HEK293T (cell line): ENCODE results near the gene LAPTM4A.
"Not testable (repeated sequence)": the region's sequence is repeated elsewhere in the genome, so short reads cannot be mapped to it uniquely, and the experiment has no call there.

ENCODE experiments used
- CTCF ChIA-PET: fragments of 350-600 bp; formaldehyde crosslinking; extraction: SDS; loops from one replicate; lab custom pipeline; 2021; ENCODE audit warnings: antibody characterized with exemption, inconsistent platforms; lab: Yijun Ruan, JAX
- POLR2A ChIA-PET: fragments of 350-600 bp; formaldehyde crosslinking; extraction: SDS; loops from one replicate; lab custom pipeline; 2020; ENCODE audit warnings: antibody characterized with exemption, inconsistent platforms; lab: Yijun Ruan, JAX
- DNase-seq: peaks from one replicate; pipeline ENCODE4 v3.0.0; 2012; ENCODE audit warnings: mixed read lengths; ENCODE audit errors: extremely low spot score
- ARNT ChIP-seq: fragments of 450-650 bp; IDR thresholded peaks from 2 replicates; pipeline ENCODE4 v1.6.1; 2017; ENCODE audit warnings: mild to moderate bottlenecking
- BHLHE40 ChIP-seq: fragments of 450-650 bp; IDR thresholded peaks from 2 replicates; pipeline ENCODE4 v1.6.1; 2016; ENCODE audit warnings: mild to moderate bottlenecking, moderate library complexity, borderline replicate concordance
- CTBP1 ChIP-seq: fragments of 450-650 bp; IDR thresholded peaks from 2 replicates; pipeline ENCODE4 v1.6.1; 2016; ENCODE audit warnings: borderline replicate concordance
- ELF4 ChIP-seq: fragments of 450-650 bp; IDR thresholded peaks from 2 replicates; pipeline ENCODE4 v1.6.1; 2017; ENCODE audit warnings: antibody characterized with exemption
- FOXA1 ChIP-seq: fragments of 450-650 bp; IDR thresholded peaks from 2 replicates; pipeline ENCODE4 v1.6.1; 2016; ENCODE audit warnings: mild to moderate bottlenecking
- FOXK2 ChIP-seq: fragments of 450-650 bp; IDR thresholded peaks from 2 replicates; pipeline ENCODE4 v1.6.1; 2016; ENCODE audit warnings: mild to moderate bottlenecking
- FOXM1 ChIP-seq: fragments of 450-650 bp; IDR thresholded peaks from 2 replicates; pipeline ENCODE4 v1.6.1; 2017; ENCODE audit warnings: mild to moderate bottlenecking, borderline replicate concordance
- HDGF ChIP-seq: fragments of 450-650 bp; IDR thresholded peaks from 2 replicates; pipeline ENCODE4 v1.6.1; 2017; ENCODE audit warnings: antibody characterized with exemption, borderline replicate concordance
- L3MBTL2 ChIP-seq: fragments of 450-650 bp; conservative IDR thresholded peaks from 2 replicates; pipeline ENCODE4 v1.6.1; 2016; ENCODE audit warnings: mild to moderate bottlenecking
- LEF1 ChIP-seq: fragments of 450-650 bp; IDR thresholded peaks from 2 replicates; pipeline ENCODE4 v1.6.1; 2017; ENCODE audit warnings: mild to moderate bottlenecking, borderline replicate concordance
- NFRKB ChIP-seq: fragments of 450-650 bp; IDR thresholded peaks from 2 replicates; pipeline ENCODE4 v1.6.1; 2016; ENCODE audit warnings: mild to moderate bottlenecking, moderate library complexity
- PKNOX1 ChIP-seq: fragments of 450-650 bp; IDR thresholded peaks from 2 replicates; pipeline ENCODE4 v1.6.1; 2016
- SP1 ChIP-seq: fragments of 450-650 bp; IDR thresholded peaks from 2 replicates; pipeline ENCODE4 v1.6.1; 2017
- SUZ12 ChIP-seq: fragments of 450-650 bp; IDR thresholded peaks from 2 replicates; pipeline ENCODE4 v1.6.1; 2016; ENCODE audit warnings: mild to moderate bottlenecking
- TARDBP ChIP-seq: fragments of 450-650 bp; IDR thresholded peaks from 2 replicates; pipeline ENCODE4 v1.6.1; 2016
- ZNF384 ChIP-seq: fragments of 450-650 bp; IDR thresholded peaks from 2 replicates; pipeline ENCODE4 v1.6.1; 2016

Gene LAPTM4A

DNA sequence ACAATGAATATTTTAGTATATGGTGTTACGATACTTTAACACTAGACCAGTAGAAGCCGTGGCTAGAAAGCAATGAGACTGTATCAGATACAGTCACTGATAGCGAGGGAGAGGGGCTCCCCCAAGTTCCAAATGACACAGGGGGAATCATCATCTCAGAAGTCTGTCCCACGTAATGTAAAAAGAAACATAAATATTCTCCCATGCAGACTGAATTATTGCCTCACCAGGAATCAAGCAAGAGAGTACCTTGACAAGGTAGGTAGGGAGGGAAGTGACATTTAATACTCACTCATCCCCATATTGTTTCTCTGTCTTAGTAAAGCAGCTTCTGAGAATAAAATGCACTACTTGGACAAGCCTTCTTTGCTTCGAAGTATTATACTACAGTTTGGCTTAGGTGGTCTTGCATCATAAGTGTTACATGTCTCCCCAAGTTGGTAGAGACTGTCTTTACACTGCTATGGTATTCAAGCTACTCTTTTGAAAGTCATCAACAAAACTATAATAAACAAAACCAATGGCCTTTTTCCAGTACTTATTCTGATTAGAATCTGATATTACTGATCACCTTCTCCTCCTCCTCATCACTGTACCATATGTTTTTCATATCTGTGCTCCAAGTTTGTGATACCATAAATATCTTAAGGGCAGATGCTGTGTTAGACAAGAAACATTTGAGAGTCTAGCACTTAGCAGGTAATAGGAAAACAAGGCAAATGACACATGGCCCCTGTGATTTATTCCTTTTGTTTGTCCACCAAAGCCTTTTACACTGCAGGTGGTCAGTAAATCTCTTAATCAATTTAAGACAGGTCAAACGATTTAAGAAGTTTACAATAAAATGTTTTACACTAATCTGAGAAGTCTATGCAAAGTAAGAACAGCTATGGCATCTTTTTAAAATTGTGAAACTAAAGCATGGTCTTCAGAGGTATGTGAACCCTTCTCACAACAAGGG, 2.7 kb downstream of the LAPTM4A start:
- CTCF ChIA-PET = interaction anchor here (0.9 kb wide), 1 partner anchor 34 kb away, joined by 3 read pairs; no protein-coding TSS in a partner anchor
- TF ChIP-seq PKNOX1 (peak; percentile 83), FOXK2 (no peak)
- POLR2A ChIA-PET = interaction anchor here (0.6 kb wide), 1 partner anchor 54 kb away, joined by 3 read pairs; no protein-coding TSS in a partner anchor
- no peak for DNase-seq

- DNase-seq, POLR2A ChIA-PET: not testable (repeated sequence)
- CTCF ChIA-PET = interaction anchor here (0.9 kb wide), 2 partner anchors 48 to 52 kb away, joined by 3 read pairs; no protein-coding TSS in a partner anchor
These were observed 5.6 kb downstream of the LAPTM4A start for GRCh38 chr2:20045712-20046292.

GRCh38 chr2:20044778-20045177, 6.7 kb downstream of the LAPTM4A start:
- TF ChIP-seq PKNOX1 (no peak), FOXM1 (no peak), TARDBP (no peak), NFRKB (no peak), SUZ12 (no peak), BHLHE40 (no peak), LEF1 (no peak), ELF4 (no peak), FOXA1 (no peak), FOXK2 (no peak), CTBP1 (no peak), L3MBTL2 (no peak), HDGF (no peak), SP1 (no peak)
- ChIA-PET CTCF (interaction anchor here (0.6 to 0.9 kb wide), 4 partner anchors 30 to 99 kb away, joined by 3 read pairs; no protein-coding TSS in a partner anchor), POLR2A (interaction anchor here (0.5 kb wide), 1 partner anchor 13 kb away, joined by 3 read pairs; no protein-coding TSS in a partner anchor)
- DNase-seq = no peak

DNA sequence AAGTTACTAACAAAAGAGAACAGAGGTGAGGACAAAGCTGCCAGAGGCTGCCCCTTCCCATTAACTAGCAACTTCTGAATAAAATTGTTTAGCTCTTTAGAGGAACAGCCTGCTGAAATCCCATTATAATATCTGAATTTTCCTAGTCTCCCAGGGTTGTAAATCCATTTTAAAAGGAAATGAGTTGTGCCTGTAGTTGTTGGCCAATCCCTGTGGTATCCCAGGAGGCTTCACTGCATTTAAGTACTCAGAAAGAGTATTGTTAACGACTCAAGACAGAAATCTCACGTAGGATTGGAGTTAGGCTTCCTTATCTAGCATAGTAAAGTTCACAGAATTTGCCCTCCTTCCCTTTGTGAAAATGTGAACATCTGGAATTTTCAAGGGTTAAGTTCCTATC, 8.9 kb downstream of the LAPTM4A start:
- ChIA-PET POLR2A (interaction anchor here (1.9 kb wide), 1 partner anchor 9 kb away, joined by 7 read pairs; the partner anchor contains the start of gene LAPTM4A), CTCF (no interaction called here)
- no peak for DNase-seq
- no peak for TF ChIP-seq ARNT
- no peak for TF ChIP-seq LEF1
- no peak for TF ChIP-seq BHLHE40
- no peak for TF ChIP-seq L3MBTL2
- no peak for TF ChIP-seq ELF4
- TF ChIP-seq PKNOX1 = no peak

GRCh38 chr2:20040489-20041172, 10.8 kb downstream of the LAPTM4A start:
- TF ChIP-seq SP1 = no peak
- ChIA-PET CTCF (interaction anchor here (1.0 kb wide), 1 partner anchor 26 kb away, joined by 4 read pairs; no protein-coding TSS in a partner anchor), POLR2A (no interaction called here)
- DNase-seq = no peak

DNA sequence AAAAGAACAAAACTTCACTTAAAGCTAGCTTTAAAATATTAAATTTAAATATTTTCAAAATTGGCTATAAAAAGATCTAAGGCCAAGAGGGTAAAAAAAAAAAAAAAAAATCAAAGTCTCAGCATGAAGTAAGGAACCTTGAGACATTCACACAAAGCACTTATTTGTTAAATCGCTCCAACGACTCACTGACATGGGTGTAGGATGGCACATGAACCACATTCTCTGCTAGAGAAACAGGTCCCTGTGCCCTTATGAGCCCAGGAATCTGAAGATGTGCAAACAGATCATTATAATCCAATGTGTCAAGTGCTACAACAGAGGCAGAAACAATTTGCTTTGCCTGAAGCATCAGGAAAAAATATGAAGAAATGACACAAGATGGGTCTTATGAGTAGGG, 13.8 kb downstream of the LAPTM4A start:
- ChIA-PET POLR2A (interaction anchor here (1.6 kb wide), 1 partner anchor 14 kb away, joined by 4 read pairs; the partner anchor contains the start of gene LAPTM4A), CTCF (interaction anchor here (0.9 to 1.3 kb wide), 2 partner anchors 22 to 56 kb away, joined by 4 to 5 read pairs; no protein-coding TSS in a partner anchor)
- DNase-seq = no peak
- TF ChIP-seq SP1 (no peak), PKNOX1 (no peak), CTBP1 (no peak), FOXA1 (no peak), NFRKB (no peak), LEF1 (no peak), FOXK2 (no peak), FOXM1 (no peak), ARNT (no peak), ELF4 (no peak), L3MBTL2 (no peak), SUZ12 (no peak), TARDBP (no peak), HDGF (no peak), BHLHE40 (no peak), ZNF384 (no peak)
